Parathyroid adenoma (tissue), 2 donors: Measurements from ENCODE around the gene NOS1AP.

ENCODE experiments used
- H2AFZ ChIP-seq: fragments of 300-600 bp; sonication (generic); one replicate; pipeline ENCODE4 v1.7.0; 2017; ENCODE audit warnings: antibody characterized with exemption, mild to moderate bottlenecking
- H3K27ac ChIP-seq: fragments of 300-600 bp; sonication (generic); one replicate; pipeline ENCODE4 v1.7.0; 2017
- H3K27me3 ChIP-seq: fragments of 300-600 bp; sonication (generic); one replicate; pipeline ENCODE4 v1.7.0; 2017; ENCODE audit warnings: low read length; ENCODE audit not compliant: control insufficient read depth, insufficient read depth
- H3K36me3 ChIP-seq: fragments of 300-600 bp; sonication (generic); one replicate; pipeline ENCODE4 v1.7.0; 2017; ENCODE audit warnings: low read length; ENCODE audit not compliant: control insufficient read depth, insufficient read depth
- H3K4me1 ChIP-seq: fragments of 300-600 bp; sonication (generic); one replicate; pipeline ENCODE4 v1.7.0; 2017; ENCODE audit warnings: control low read depth
- H3K4me2 ChIP-seq: fragments of 300-600 bp; sonication (generic); one replicate; pipeline ENCODE4 v1.7.0; 2017; ENCODE audit warnings: low read length
- H3K4me3 ChIP-seq: fragments of 300-600 bp; sonication (generic); one replicate; pipeline ENCODE4 v1.7.0; 2017; ENCODE audit warnings: low read depth, low read length
- H3K79me2 ChIP-seq: fragments of 300-600 bp; sonication (generic); one replicate; pipeline ENCODE4 v1.7.0; 2017; ENCODE audit warnings: control low read depth
- H3K9ac ChIP-seq: fragments of 300-600 bp; sonication (generic); one replicate; pipeline ENCODE4 v1.7.0; 2017; ENCODE audit warnings: mild to moderate bottlenecking
- H3K9me3 ChIP-seq: fragments of 300-600 bp; sonication (generic); one replicate; pipeline ENCODE4 v1.7.0; 2017; ENCODE audit warnings: low read length; ENCODE audit not compliant: control insufficient read depth
- CTCF ChIP-seq: fragments of 300-600 bp; sonication (generic); IDR thresholded peaks from one replicate; pipeline ENCODE4 v1.7.0; 2017; ENCODE audit warnings: antibody characterized with exemption, mild to moderate bottlenecking
- donor health status: primary hyperparathyroidism.

NOS1AP gene

GRCh38 chr1:162089748-162090147 lies 20.3 kb downstream of the NOS1AP start:
- H3K79me2 ChIP-seq: no peaks in the 10 kb centered on the region
- no peaks in the 10 kb centered on the region for H3K36me3 ChIP-seq
- no peaks in the 10 kb centered on the region for H3K4me1 ChIP-seq
- no peak overlapping the region for H3K27ac ChIP-seq
- no peaks in the 10 kb centered on the region for H3K9me3 ChIP-seq
- no peak overlapping the region for H3K9ac ChIP-seq
- no peak overlapping the region for H3K4me2 ChIP-seq
- no peak overlapping the region for H2AFZ ChIP-seq
- TF ChIP-seq CTCF: no peak
- no peaks in the 10 kb centered on the region for H3K27me3 ChIP-seq
- no peak overlapping the region for H3K4me3 ChIP-seq

- TF ChIP-seq CTCF: no peak
- Histone ChIP-seq H3K9me3 (no peaks in the 10 kb centered on the region), H3K4me2 (no peak overlapping the region), H3K4me1 (no peaks in the 10 kb centered on the region), H3K36me3 (no peaks in the 10 kb centered on the region), H3K79me2 (no peaks in the 10 kb centered on the region), H3K9ac (no peak overlapping the region), H3K27me3 (no peaks in the 10 kb centered on the region), H3K4me3 (no peak overlapping the region), H3K27ac (no peak overlapping the region), H2AFZ (no peak overlapping the region)
Measured at GRCh38 chr1:162090378-162090777, 20.9 kb downstream of the NOS1AP start.

GRCh38 chr1:162091681-162092524 lies 22.4 kb downstream of the NOS1AP start:
- H3K4me1 ChIP-seq: no peaks in the 10 kb centered on the region
- no peak overlapping the region for H3K4me3 ChIP-seq
- H3K27me3 ChIP-seq: no peaks in the 10 kb centered on the region
- no peaks in the 10 kb centered on the region for H3K36me3 ChIP-seq
- no peaks in the 10 kb centered on the region for H3K9me3 ChIP-seq
- H3K79me2 ChIP-seq: no peaks in the 10 kb centered on the region
- no peak overlapping the region for H3K9ac ChIP-seq
- H2AFZ ChIP-seq: no peak overlapping the region
- no peak overlapping the region for H3K4me2 ChIP-seq
- no peak for TF ChIP-seq CTCF
- no peak overlapping the region for H3K27ac ChIP-seq

- Histone ChIP-seq H3K36me3 (no peaks in the 10 kb centered on the region), H3K79me2 (no peaks in the 10 kb centered on the region), H2AFZ (no peak overlapping the region), H3K27me3 (no peaks in the 10 kb centered on the region), H3K9me3 (no peaks in the 10 kb centered on the region), H3K27ac (no peak overlapping the region), H3K4me3 (no peak overlapping the region), H3K9ac (no peak overlapping the region), H3K4me1 (no peaks in the 10 kb centered on the region), H3K4me2 (no peak overlapping the region)
- TF ChIP-seq CTCF: no peak
Measured at GRCh38 chr1:162093095-162093494, 23.6 kb downstream of the NOS1AP start.

- H3K9ac ChIP-seq: no peak overlapping the region
- H3K27me3 ChIP-seq: no peaks in the 10 kb centered on the region
- H3K9me3 ChIP-seq: no peaks in the 10 kb centered on the region
- no peak for TF ChIP-seq CTCF
- no peak overlapping the region for H3K4me2 ChIP-seq
- H3K36me3 ChIP-seq: no peaks in the 10 kb centered on the region
- no peaks in the 10 kb centered on the region for H3K79me2 ChIP-seq
- no peaks in the 10 kb centered on the region for H3K4me1 ChIP-seq
- no peak overlapping the region for H3K27ac ChIP-seq
- no peak overlapping the region for H2AFZ ChIP-seq
- H3K4me3 ChIP-seq: no peak overlapping the region
Measured at GRCh38 chr1:162094271-162094670, 24.8 kb downstream of the NOS1AP start.
